Activated CD4-positive, alpha-beta T cell treated with anti-CD3 and anti-CD28 coated beads, Interleukin-2, amount 50 U/mL, for 24 hours (primary cell): ENCODE data around the gene TSSK2.

Experiments used
- DNase-seq, 2 donors: peaks; one replicate each; pipeline ENCODE4 v3.0.0-alpha.2; 2020; ENCODE audit warnings: low read depth in 1 of 2, low spot score in 1 of 2

TSSK2 gene

DNA sequence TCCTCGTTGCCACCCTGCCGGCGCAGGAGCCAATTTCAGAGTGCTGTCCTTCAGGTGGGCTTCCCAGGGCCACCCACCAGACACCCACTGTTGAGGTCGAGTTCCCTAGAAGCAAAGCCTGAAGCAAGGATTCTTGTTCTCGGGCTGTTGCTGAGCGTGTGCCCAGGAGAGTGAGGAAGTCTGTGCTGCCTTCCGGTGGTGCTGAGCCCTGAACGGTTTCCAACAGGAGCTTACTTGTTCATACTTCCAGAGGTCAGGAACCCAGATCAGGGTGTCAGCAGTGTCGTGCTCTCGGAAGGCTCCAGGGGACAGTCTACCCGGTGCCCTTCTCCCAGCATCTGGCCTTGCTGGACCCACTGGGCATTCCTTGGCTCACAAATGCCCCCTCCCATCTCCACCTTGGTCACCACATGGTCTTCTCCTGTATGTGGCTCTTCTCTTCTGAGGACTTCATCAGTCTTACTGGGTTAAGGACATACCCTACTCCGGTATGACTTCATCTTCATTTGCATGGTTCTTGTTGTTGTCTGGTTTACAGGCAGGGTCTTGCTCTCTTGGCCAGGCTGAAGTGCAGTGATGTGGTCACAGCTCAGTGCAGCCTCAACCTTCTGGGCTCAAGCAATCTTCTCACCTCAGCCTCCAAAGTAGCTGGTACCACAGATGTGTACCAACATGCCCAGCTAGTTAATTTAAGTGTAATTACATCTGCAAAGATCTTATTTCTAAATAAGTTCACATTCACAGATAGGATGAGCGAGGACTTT, 36.2 kb downstream of the TSSK2 start:
- DNase-seq, result no peak

DNA sequence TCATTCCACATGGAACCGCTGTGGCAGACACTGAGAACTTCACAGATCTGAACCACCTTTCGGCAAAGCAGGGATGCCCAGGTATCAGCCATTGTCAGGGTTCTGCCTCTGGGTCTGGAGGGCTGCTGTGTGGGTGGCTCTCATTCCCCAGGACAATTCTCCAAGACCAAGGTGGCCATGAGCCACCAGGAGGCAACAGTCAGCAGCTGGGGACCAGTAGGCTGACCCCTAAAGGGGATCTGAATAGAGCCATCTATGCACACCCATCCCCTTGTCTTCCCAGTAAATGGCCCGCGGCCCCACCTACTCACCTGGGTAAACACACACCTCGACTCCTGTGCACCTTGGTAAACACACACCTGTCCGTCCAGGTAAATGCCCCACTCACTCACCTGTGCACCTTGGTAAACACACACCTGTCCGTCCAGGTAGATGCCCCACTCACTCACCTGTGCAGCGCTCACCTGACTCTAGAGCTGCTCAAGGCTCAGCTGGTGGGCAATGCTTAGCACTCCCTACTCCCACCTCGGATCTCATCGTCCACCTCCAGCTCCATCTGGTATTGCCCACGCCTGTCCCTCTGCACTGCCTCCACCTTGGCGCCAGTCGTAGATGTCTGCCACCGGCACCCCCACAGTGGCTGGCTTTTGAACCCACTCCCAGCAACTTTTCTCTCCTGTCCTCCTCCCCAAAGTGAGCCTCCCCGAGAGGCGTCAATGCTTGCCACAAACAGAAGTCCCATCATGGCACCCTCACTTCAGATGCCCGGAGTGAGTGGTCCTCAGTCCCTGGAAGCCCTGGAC, 37.2 kb downstream of the TSSK2 start:
- no peak for DNase-seq

DNA sequence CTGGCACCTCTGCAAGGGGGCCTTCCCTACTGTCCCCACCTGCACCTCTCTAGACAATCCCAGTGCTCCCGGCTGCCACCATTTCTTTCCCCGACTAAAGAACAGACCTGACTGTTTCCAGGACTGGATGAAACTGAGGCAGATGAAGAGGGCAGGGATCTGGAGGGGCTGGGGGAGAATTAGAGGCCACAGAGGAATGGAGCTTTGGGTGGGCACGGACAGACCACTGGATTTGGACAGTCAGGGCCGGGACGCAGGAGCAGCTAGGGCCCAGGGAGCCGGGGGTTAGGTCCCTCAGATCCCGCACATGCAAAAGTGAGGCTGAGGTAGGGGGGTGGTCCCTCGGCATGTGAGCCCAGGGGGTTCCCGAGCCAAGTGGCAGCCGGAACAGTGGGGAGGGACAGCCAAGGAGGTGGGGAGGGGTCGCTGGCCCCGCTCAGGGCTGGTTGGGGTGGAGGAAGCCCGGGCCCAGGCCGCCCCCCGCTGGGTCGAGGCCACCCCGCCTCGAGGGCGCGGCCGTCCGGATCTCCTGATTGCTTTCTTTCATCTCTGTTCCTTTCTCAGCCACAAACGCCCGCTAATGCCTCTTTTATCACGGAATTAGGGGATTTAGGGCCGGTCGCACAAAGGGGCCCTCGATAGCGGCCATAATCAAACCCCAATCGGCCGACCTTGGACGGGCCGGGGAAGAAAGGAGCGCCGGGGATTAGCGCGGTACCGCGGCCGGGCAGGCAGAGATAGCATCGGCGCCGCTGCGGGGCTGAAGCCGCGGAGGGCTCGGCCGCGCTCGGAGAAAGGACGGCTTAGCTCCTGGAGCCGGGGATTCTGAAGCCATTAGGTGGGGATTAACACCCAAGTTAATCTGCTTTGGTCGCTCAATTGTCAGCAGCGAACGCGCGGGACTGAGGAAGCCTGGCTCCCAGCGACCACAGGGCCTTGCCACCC, 38.2 kb downstream of the TSSK2 start:
- no peak for DNase-seq

- no peak for DNase-seq
Measured at GRCh38 chr22:19169947-19170318, 38.8 kb downstream of the TSSK2 start.

DNA sequence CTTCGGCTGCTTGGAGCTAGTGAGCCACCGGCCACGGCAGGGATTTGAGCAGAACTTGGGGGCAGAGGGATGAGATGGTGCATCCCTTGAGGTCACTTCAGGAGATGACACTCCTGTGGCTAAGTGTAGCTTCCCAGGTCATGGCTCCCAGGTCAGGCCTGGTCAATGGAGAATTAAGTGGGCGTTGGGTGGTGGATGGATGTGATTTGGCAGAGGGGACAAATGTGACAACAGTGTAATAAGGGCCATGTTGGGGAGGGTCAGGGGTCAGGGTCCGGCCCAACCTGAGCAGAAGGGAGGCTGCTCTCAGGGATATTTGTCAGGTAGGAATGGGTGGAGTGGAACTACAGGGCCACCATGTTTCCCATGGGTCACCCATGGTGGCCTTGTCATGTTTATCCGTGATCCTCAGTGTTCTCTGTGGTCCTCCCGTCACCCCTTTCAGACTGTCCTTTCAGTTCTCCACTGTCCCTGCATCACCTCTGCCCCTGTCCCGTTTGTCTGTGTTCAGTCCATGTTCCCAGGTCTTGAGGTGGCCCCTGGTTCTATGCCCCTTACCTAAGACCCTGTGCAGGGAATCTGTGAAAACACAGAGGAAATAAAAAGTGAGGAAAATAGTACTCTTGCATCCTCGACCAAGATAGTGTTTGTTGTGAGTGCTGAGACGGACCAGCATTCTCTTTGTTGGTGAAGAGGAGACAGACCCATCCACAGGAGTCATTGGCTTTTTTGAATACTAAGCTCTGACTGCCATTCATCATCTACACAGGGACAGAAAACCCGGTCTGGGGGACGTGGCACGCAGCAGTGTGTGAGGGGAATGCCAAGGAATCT, 41.3 kb downstream of the TSSK2 start:
- no peak for DNase-seq

DNA sequence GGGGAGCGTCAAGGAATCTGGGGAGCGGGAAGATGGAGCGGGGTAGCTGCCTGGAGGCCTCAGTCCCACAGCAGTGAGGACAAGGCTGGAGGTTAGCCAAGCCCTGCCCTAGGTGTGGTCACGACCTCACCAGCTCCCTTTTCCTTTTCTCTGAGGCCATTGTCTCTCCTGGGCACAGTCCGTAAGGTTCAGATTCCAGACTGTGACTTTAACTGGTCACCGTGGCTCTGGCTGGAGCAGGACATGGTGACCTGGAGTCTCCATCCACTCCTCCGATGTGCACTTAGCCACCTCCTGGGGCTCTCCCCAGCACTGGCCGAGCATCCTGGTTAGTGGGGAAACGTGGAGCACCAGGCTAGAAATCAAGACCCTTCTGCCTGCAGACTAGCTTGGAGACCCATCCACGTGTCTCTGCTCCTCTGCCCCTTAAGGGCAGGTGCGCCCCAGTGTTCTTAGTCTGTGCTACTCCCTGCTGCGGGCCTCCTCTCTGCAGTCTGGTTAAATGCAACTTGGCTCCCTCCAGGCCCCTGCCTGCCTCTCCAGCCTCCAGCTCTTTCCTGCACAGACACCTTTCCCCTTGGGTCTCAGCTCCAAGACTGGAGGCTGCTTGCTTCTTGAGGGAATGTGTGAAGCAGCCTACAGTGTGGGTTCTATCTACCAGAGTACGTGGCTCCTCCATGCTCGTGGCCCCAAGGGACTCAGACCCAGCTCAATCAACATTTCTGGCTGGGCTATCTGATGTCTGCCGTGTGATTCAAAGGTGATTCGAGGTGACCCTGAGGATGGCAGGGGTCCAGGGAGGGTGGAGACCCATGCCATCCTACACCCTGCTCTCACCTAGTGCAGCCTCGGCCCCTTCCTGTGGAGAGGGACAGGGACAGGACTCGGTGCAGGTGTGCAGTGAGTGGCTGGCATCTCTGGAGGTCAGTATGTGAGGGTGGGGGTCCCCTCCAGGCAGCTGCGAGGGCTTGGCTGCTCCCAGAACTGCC, 42.2 kb downstream of the TSSK2 start:
- DNase-seq, result no peak

GRCh38 chr22:19174106-19175025, 43.3 kb downstream of the TSSK2 start:
- no peak for DNase-seq

DNA sequence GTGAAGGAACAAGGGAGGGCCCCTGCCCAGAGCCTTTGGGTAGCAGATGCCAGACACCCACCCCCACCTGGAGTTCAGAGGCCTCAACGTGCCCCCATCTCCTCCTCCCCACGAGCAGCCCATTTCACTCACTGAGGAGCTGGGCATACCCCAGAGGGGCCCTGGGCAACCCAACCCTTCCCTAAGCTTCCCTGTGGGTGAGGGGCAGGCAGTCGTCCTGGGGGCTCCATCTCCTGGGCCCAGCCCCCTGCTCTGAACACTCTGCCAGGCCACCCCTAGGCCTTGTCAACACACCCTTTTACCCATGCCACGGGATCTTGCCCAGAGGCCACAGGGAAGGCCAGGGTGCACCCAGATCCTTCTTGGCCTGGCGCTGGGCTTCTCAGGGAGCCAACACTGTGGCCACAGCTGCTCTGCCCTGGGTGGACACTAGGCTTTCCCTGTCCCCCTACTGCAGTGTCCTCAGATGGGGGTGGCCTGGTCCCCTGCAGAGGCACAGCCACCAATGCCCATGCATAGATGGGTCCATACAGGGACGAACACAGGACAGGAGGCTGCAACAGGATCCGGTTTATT, 44.0 kb downstream of the TSSK2 start:
- no peak for DNase-seq

- no peak for DNase-seq
Measured at GRCh38 chr22:19175602-19176174, 44.6 kb downstream of the TSSK2 start.

DNA sequence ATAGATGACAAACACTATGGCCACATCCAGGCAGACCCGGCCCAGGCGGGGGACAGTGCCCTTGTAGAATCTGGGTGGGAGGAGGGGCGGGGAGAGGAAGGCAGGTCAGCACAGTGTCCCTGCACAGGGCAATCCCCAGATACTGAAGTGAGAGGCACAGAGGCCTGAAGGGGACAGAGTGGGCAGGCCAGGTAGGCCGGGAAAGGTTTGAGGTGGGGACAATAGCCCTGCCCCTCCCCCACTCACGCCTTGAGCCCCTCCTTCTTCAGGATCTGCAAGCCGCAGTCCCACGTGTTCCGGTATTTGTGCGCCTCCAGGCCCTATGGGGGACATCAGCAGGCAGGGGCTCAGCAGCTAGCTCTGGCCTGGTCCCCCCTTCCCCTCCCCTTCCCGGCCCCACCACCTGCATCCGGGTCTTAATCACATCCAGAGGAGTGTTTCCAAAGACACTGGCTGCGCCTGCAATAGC, 45.1 kb downstream of the TSSK2 start:
- no peak for DNase-seq

DNA sequence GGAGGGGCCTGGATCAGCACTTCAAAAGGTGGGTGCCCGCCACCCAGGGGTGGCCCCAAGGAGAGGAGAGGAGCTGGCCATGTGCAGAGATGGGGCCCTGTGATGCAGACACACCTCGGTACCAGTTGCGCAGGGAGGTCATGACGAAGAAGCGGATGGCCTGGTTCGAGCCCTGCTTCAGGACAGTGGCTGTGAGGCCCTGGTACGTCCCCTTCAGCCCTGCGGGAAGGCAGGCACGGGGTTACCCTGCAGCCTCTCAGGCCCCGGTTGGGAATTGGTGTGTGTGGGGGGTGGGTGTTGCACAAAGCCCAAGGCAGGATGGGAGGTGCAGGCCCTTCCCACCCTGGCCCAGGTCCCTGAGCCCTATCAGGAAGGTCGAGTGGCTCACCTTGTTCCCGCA, 45.6 kb downstream of the TSSK2 start:
- no peak for DNase-seq

DNA sequence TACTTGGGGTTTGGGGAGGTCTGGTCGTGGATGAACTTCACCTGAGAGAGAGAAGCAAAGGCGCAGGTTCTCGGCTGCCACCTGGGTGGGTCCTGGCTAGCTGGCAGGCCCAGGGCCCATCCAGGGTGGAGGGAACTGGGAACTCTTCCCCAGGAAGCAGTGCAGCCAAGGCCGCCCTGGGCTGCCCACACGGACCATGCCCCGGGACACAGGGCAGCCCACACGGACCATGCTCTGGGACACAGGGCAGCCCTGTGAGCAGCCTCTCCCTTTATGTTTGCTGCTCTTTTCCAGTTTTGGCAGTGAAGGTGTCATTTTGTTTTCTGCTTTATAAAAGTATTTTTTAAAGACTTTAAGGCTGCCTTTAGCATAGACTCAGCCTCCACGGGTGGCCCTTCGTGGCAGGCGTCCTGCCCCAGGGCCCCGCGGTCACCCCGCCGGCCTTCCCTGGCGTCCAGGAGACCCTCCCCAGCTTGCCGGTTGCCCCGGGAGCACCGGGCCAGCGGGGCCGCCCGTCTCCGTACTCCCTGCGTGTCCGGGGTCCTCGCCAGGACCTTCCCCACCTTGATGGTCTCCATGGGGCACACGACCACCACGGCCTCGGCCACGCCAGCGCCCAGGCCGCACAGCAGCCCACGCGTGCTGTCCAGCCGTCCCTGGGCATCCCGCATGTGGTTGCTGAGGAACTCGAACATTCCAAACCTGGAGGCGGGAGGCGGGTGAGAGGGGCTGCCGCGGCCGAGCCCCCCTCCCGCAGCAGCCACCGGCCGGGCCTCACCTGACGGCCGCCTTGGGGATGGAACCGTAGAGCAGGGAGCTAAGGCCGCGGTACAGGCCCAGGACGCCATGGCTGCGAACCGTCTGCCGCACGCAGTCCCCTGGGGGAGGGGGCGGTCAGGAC, 46.3 kb downstream of the TSSK2 start:
- no peak for DNase-seq

GRCh38 chr22:19178065-19178656, 47.1 kb downstream of the TSSK2 start:
- DNase-seq, result peak; percentile 29 to 36

- peak; percentile 66 to 82 for DNase-seq
Measured at GRCh38 chr22:19178657-19179496, 47.8 kb downstream of the TSSK2 start, which contains the start of gene SLC25A1. TSS of gene SLC25A1 (minus strand) at chr22:19178736. CDS start at chr22:19178673, 63 bp downstream.

DNA sequence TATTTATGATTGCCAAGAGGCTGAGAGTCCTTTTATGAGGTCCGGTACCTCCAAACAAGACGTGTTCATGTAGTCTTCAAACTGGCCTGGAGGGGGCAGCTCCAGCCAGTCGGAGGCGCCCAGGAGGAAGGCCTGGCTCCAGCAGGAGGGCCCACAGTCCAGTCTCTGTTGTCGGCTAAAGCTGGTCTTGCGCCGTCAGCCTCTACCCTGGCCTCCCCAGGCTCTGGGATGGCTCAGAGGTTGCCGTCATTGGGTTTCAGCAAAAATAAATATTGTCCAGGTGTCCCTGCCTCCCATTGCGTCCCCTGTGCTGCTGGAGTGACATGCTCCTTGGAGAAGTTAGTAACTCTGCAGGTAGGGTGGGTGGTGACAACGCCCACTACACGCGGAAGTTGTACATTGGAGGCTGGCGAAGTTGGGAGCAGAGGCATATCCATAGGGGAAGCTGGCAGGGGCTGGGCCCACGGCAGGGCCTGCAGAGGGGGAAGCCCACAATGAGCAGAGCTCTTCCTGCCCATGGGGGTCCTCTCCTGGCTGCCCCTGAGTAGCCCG, 48.5 kb downstream of the TSSK2 start:
- DNase-seq, result no peak
